Uterus (tissue), 2 donors: ENCODE measurements around the gene SLC39A11.

Experiments used
- CTCF ChIP-seq, 4 experiments: fragments of 200-600 bp in 2 of 4; fragments of 450-650 bp in 2 of 4; sonication (generic) in 2 of 4; IDR thresholded peaks; one replicate each; pipeline ENCODE4 v1.5.1; 2016 to 2019; ENCODE audit warnings: antibody characterized with exemption in 4 of 4, mild to moderate bottlenecking in 2 of 4, moderate library complexity in 1 of 4
- POLR2A ChIP-seq, 2 donors: fragments of 450-650 bp; IDR thresholded peaks; one replicate each; pipeline ENCODE4 v1.6.1; 2016; ENCODE audit warnings: antibody characterized with exemption in 2 of 2, mild to moderate bottlenecking in 1 of 2, moderate library complexity in 1 of 2

- TF ChIP-seq CTCF (IDR thresholded peaks at IDR 0.05) (no peak), POLR2A (IDR thresholded peaks at IDR 0.05) (no peak)
Measured at GRCh38 chr17:72950242-72950931, 142.1 kb downstream of the SLC39A11 start.
